Fibroblast of mammary gland (primary cell): Measurements from ENCODE around the gene CEP41.
"Not testable (repeated sequence)": the region's sequence is repeated elsewhere in the genome, so short reads cannot be mapped to it uniquely, and the experiment has no call there.

Source experiments
- DNase-seq: peaks from one replicate; pipeline ENCODE4 v3.0.0-alpha.2; 2010; ENCODE audit warnings: low read depth
- H3K4me3 ChIP-seq: 2 replicates; pipeline ENCODE4 v1.5.1; 2011; ENCODE audit warnings: low read depth, mild to moderate bottlenecking, low read length, moderate library complexity; ENCODE audit not compliant: control insufficient read depth
- CTCF ChIP-seq: conservative IDR thresholded peaks from 2 replicates; pipeline ENCODE4 v1.5.1; 2011; ENCODE audit warnings: low read depth, low read length, inconsistent platforms; ENCODE audit not compliant: control insufficient read depth, insufficient read depth

The CEP41 gene

DNA sequence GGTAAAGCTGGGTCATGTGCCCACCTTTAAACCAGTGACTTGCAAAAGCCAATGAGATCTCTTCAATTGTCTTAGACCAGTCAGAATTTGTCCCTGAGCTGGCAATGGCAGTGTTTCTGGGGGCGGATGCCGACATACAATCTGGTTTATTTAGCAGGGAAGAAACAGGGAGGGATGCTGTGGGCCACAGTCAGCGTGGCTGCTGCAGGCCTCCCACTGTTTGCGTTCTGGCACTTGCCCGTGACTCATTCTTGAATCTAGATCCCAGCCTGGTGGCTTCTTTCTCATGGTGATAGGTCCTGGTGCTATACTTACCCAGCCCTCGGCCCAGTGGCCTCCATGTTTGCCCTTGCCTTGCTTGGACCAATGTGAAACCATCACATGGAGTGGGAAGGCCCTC lies 63.6 kb downstream of the CEP41 start:
- H3K4me3 ChIP-seq: no peak overlapping the region
- no peak for TF ChIP-seq CTCF
- DNase-seq: no peak

- H3K4me3 ChIP-seq, DNase-seq: not testable (repeated sequence)
Observed at GRCh38 chr7:130376461-130376860, 64.4 kb downstream of the CEP41 start.

DNA sequence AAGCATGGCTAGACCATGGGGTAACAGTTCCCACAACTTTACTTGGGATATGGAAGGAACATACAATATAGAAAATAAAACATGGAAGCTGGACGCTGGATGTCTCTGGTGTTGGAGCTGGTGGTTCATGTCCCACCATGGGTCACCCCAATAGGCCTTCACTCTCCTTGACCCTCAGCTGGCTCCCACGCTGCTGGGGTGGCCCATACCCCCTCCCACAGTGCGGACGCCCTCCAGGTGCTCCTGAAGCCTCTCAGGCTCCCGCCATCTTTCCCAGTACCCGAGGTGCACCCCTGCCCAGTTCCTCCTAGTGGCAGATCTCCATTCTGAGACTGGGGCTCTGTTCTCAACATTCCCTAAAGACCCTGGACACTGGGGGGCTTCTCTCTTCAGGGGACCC lies 66.3 kb downstream of the CEP41 start:
- no peak for DNase-seq
- no peak for TF ChIP-seq CTCF

DNA sequence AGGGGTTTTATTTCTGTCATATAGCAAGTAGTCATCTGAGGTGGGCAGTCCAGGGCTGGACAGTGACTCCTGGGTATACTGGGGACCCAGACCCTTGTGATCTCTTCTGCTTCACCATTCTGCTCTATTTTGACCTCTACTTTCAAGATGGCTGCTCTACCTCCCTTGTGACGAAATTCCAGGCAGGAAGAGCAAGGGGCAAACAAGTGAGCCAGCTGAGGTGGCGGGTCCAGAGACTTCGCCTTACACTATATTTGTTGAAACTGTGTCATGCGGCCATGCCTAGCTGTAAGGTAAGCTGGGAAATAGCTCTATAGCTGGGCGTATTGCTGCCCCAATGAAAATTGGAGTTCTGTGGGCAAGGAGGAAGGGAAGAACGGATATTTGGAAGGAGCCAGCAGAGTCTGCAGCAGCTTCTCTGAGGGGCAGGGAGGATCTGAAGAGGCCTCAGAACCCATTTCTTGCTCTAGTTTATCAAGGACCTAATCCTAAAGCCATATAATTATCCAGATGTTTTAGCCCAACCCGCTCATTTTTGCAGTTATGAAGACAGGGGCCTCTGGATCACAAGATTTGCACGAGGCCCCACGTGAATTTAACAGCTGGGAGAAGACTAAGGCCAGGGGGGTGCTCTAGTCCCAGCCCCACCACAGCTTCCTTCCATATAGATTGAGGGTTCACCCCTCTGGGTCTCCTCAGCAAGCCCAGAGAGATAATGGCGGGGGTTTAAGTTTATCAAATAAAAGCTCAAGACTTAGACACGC lies 68.2 kb downstream of the CEP41 start:
- no peak for DNase-seq
- H3K4me3 ChIP-seq: no peak overlapping the region
- TF ChIP-seq CTCF: no peak

More for the DNA sequence above, 66.3 kb downstream of the CEP41 start:
- no peak overlapping the region for H3K4me3 ChIP-seq

DNA sequence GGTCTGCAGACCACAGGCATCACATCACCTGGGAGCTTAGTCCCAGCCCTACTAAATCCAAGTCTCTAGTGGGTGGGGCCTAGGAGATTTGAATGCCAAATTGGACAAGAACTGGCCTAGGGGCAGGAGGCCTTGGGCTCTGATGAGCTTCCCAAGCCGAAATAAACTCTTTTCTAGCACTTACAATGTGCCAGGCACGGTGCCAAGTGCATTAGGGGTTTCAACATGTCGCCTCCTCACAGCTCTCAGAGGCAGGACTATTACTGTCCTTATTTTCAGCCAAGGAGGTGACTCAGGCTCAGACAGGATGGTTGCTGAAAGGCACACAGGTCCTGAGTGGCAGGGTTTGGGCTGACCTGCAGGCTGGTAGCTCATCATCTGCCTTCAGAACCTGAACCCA lies 69.8 kb downstream of the CEP41 start:
- H3K4me3 ChIP-seq: no peak overlapping the region
- TF ChIP-seq CTCF: no peak
- DNase-seq: peak; percentile 83

- no peak overlapping the region for H3K4me3 ChIP-seq
- no peak for TF ChIP-seq CTCF
- no peak for DNase-seq
Observed at GRCh38 chr7:130369831-130370550, 70.8 kb downstream of the CEP41 start.

DNA sequence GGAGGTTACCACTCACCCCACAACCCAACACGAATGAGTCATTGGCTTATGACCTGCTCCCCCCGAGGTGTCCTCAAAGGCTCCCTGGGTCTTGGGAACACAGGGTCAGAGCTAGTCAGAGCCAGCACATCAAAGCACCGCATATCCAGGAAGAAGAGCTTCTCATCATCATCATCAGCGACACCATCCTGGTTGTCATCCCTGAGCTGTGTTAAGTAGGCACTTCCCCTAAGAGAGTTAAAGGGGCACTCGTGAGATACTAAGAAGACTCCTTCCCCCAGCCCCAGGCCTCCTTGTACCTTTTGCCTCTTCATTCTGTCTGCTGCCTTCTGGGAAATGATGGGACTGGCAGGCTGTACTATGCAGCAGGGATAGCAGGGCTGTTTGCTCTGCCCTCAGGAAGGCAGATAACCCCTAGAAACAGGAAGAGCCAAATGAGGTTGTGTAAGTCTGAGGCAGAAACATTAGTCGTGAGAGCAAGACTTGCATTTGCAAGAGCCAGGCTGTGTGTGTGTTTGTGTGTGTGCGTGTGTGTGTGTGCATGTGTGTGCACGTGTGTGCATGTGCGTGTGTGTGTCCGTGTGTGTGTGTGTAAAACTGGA lies 71.6 kb downstream of the CEP41 start:
- no peak overlapping the region for H3K4me3 ChIP-seq
- no peak for TF ChIP-seq CTCF
- peak; percentile 87 for DNase-seq
